HCT116 (cell line): ENCODE results near the gene MYO7A. TPM values are rescaled to one million over a fixed set of nuclear protein-coding genes. Genes with fewer than 3 reads are reported as not detected.
A peak's percentile ranks its signal among the peaks of the same experiment; 100 is the strongest.

ENCODE experiments used
- ATAC-seq: fragments of 200-7000 bp; cut with Tn5 transposase; 2 replicates; pipeline ENCODE4 v1.9.1; 2020; ENCODE audit warnings: mild to moderate bottlenecking, moderate library complexity
- BruUV-seq: library from RNA; stranded (reverse); fragments of 400-500 nt; replicated peaks from 2 replicates; lab custom pipeline; 2021; lab: Mats Ljungman, UMichigan
- CTCF ChIA-PET: fragments of 300-600 bp; sonication (Branson Sonifier 250); formaldehyde crosslinking; loops from one replicate; lab custom pipeline; 2021; ENCODE audit warnings: antibody characterized with exemption; lab: Charles Lee
- POLR2A ChIA-PET: fragments of 300-600, 350-600 bp; sonication (Branson Sonifier 250); formaldehyde crosslinking; loops from one replicate; lab custom pipeline; 2021; ENCODE audit warnings: antibody characterized with exemption; lab: Charles Lee
- RAD21 ChIA-PET, 2 experiments: fragments of 300-600 bp; sonication (Branson Sonifier 250); formaldehyde crosslinking; loops; one replicate each; lab custom pipeline; 2023; ENCODE audit warnings: low total read pairs in 2 of 2; ENCODE audit not compliant: uncharacterized antibody in 2 of 2, unreplicated experiment in 2 of 2, low non-redundant PET in 1 of 2; lab: Charles Lee
- DNase-seq: peaks from one replicate; pipeline ENCODE4 v3.0.0-alpha.2; 2010; ENCODE audit warnings: low read depth, low spot score
- H2AFZ ChIP-seq: fragments of 200-600 bp; shearing (Covaris generic), sonication (generic); 2 replicates; pipeline ENCODE4 v1.6.1; 2017; ENCODE audit warnings: low read depth, mixed run types, mixed read lengths, antibody characterized with exemption, low read length; ENCODE audit not compliant: poor library complexity, severe bottlenecking
- H3K27ac ChIP-seq: 2 replicates; pipeline ENCODE4 v1.5.1; 2012; ENCODE audit warnings: low read depth, low read length
- H3K27me3 ChIP-seq: fragments of 200-600 bp; sonication (generic); 2 replicates; pipeline ENCODE4 v1.6.1; 2016; ENCODE audit warnings: mixed run types, low read length, mixed read lengths; ENCODE audit not compliant: insufficient read depth
- H3K36me3 ChIP-seq, 2 experiments: fragments of 200-500 bp in 1 of 2; fragments of 200-600 bp in 1 of 2; sonication (Bioruptor generic) in 1 of 2; sonication (generic) in 1 of 2; 2 replicates each; pipeline versions ENCODE4 v1.5.1 to v1.6.1; 2014 to 2016; ENCODE audit warnings: low read length in 2 of 2, inconsistent platforms in 1 of 2, mixed read lengths in 1 of 2, mixed run types in 1 of 2; ENCODE audit not compliant: insufficient read depth in 2 of 2, control insufficient read depth in 1 of 2
- H3K4me1 ChIP-seq, 2 experiments: fragments of 200-600 bp in 1 of 2; sonication (generic) in 1 of 2; 2 replicates each; pipeline versions ENCODE4 v1.5.1 to v1.6.1; 2012 to 2017; ENCODE audit warnings: low read length in 2 of 2, inconsistent platforms in 1 of 2, mild to moderate bottlenecking in 1 of 2, mixed read lengths in 1 of 2, mixed run types in 1 of 2, moderate library complexity in 1 of 2; ENCODE audit not compliant: insufficient read depth in 2 of 2, control insufficient read depth in 1 of 2
- H3K4me2 ChIP-seq: fragments of 200-600 bp; sonication (generic); 2 replicates; pipeline ENCODE4 v1.6.1; 2017; ENCODE audit warnings: mixed run types, low read length, mixed read lengths
- H3K4me3 ChIP-seq, 2 experiments: fragments of 200-600 bp in 1 of 2; sonication (generic) in 1 of 2; replicated peaks in 1 of 2; 2 replicates each; pipeline ENCODE4 v1.5.1; 2011 to 2016; ENCODE audit warnings: low read length in 2 of 2, control low read depth in 1 of 2, low read depth in 1 of 2, mild to moderate bottlenecking in 1 of 2, mixed read lengths in 1 of 2, mixed run types in 1 of 2
- H3K79me2 ChIP-seq: fragments of 200-600 bp; sonication (generic); 2 replicates; pipeline ENCODE4 v1.6.1; 2017; ENCODE audit warnings: mild to moderate bottlenecking, mixed run types, low read length, moderate library complexity, mixed read lengths; ENCODE audit not compliant: insufficient read depth
- H3K9ac ChIP-seq: fragments of 200-600 bp; sonication (generic); 2 replicates; pipeline ENCODE4 v1.6.1; 2016; ENCODE audit warnings: low read length, mixed read lengths
- H3K9me2 ChIP-seq: fragments of 200-600 bp; sonication (generic), shearing (Covaris generic); 2 replicates; pipeline ENCODE4 v1.6.1; 2017; ENCODE audit warnings: mixed run types, mild to moderate bottlenecking, moderate library complexity; ENCODE audit not compliant: insufficient read depth
- H3K9me3 ChIP-seq, 2 experiments: fragments of 200-500 bp in 1 of 2; fragments of 200-600 bp in 1 of 2; sonication (Bioruptor generic) in 1 of 2; sonication (generic) in 1 of 2; 2 replicates each; pipeline ENCODE4 v1.6.1; 2014 to 2017; ENCODE audit warnings: low read length in 2 of 2, mixed read lengths in 2 of 2, inconsistent platforms in 1 of 2, low read depth in 1 of 2, mild to moderate bottlenecking in 1 of 2, mixed run types in 1 of 2, moderate library complexity in 1 of 2; ENCODE audit not compliant: control insufficient read depth in 1 of 2, insufficient read depth in 1 of 2
- H4K20me1 ChIP-seq: fragments of 200-600 bp; sonication (generic), shearing (Covaris generic); 2 replicates; pipeline ENCODE4 v1.6.1; 2017; ENCODE audit warnings: mixed run types, mild to moderate bottlenecking, moderate library complexity; ENCODE audit not compliant: insufficient read depth
- ATF3 ChIP-seq: IDR thresholded peaks from 2 replicates; pipeline ENCODE4 v1.6.1; 2012
- CEBPB ChIP-seq: IDR thresholded peaks from 2 replicates; pipeline ENCODE4 v1.6.1; 2012; ENCODE audit warnings: low read depth
- EGR1 ChIP-seq: IDR thresholded peaks from 2 replicates; pipeline ENCODE4 v1.6.1; 2012; ENCODE audit warnings: low read depth
- FOSL1 ChIP-seq: IDR thresholded peaks from 2 replicates; pipeline ENCODE4 v1.6.1; 2012; ENCODE audit warnings: low read depth
- POLR2A ChIP-seq: IDR thresholded peaks from 2 replicates; pipeline ENCODE4 v1.7.0; 2011; ENCODE audit warnings: borderline replicate concordance; ENCODE audit not compliant: insufficient read depth, insufficient read length; ENCODE audit errors: extremely low read depth
- RAD21 ChIP-seq: IDR thresholded peaks from 2 replicates; pipeline ENCODE4 v1.6.1; 2012; ENCODE audit warnings: low read depth, mild to moderate bottlenecking
- REST ChIP-seq: IDR thresholded peaks from 2 replicates; pipeline ENCODE4 v1.6.1; 2012; ENCODE audit warnings: low read depth
- SRF ChIP-seq: IDR thresholded peaks from 2 replicates; pipeline ENCODE4 v1.6.1; 2012; ENCODE audit warnings: low read depth
- TCF7L2 ChIP-seq: IDR thresholded peaks from 2 replicates; pipeline ENCODE4 v1.7.0; 2011; ENCODE audit warnings: borderline replicate concordance, inconsistent platforms; ENCODE audit not compliant: insufficient read depth, insufficient read length; ENCODE audit errors: extremely low read depth
- ZBTB33 ChIP-seq: IDR thresholded peaks from 2 replicates; pipeline ENCODE4 v1.6.1; 2011; ENCODE audit warnings: mild to moderate bottlenecking, low read length, moderate library complexity; ENCODE audit not compliant: insufficient replicate concordance; ENCODE audit errors: extremely low read depth
- ZFX ChIP-seq: fragments of 450-650 bp; IDR thresholded peaks from 2 replicates; pipeline ENCODE4 v1.6.1; 2017
- ZNF274 ChIP-seq: fragments of 200-500 bp; sonication (Bioruptor generic); IDR thresholded peaks from 2 replicates; pipeline ENCODE4 v1.6.1; 2014; ENCODE audit warnings: mild to moderate bottlenecking, low read depth, low read length, inconsistent platforms
- intact Hi-C: fragments of 100-400 bp; cut with micrococcal nuclease; formaldehyde crosslinking; loops from 2 replicates; pipeline ENCODE4 v1.10.0; 2022
- total RNA-seq: library from RNA; stranded (reverse); gene quantifications from one replicate; pipeline ENCODE4 v1.2.1, GENCODE V29; 2021; ENCODE audit not compliant: unreplicated experiment
- TF ChIP-seq, protein P1 (sequence below): IDR thresholded peaks from 2 replicates; pipeline ENCODE4 v1.6.1; 2012
- TF ChIP-seq, protein P2 (sequence below), 3 experiments: fragments of 200-600 bp in 1 of 3; sonication (generic) in 1 of 3; IDR thresholded peaks in 2 of 3; conservative IDR thresholded peaks in 1 of 3; 2 replicates each; pipeline ENCODE4 v1.5.1; 2012 to 2017; ENCODE audit warnings: low read depth in 2 of 3, low read length in 2 of 3, antibody characterized with exemption in 1 of 3, borderline replicate concordance in 1 of 3, control low read depth in 1 of 3, mild to moderate bottlenecking in 1 of 3, mixed read lengths in 1 of 3, mixed run types in 1 of 3, moderate library complexity in 1 of 3; ENCODE audit not compliant: insufficient read depth in 1 of 3

Gene MYO7A
- total RNA-seq, 1 experiment from 2014 or later: 1.8 TPM

GRCh38 chr11:77106759-77107158 lies 21.3 kb upstream of the MYO7A start:
- peak overlapping the region; percentile 44; the same call in 1 of the 2 replicates for H3K27ac ChIP-seq
- no peak for DNase-seq
- no peaks in the 10 kb centered on the region for H3K9me3 ChIP-seq
- H2AFZ ChIP-seq: no peak overlapping the region
- 0 out of 2 replicates have a peak overlapping the region, but pooled peaks have one; percentile 28 for H3K4me2 ChIP-seq
- no peaks in the 10 kb centered on the region for H3K36me3 ChIP-seq
- H3K9me2 ChIP-seq: no peaks in the 10 kb centered on the region
- TF ChIP-seq, protein P1, sequence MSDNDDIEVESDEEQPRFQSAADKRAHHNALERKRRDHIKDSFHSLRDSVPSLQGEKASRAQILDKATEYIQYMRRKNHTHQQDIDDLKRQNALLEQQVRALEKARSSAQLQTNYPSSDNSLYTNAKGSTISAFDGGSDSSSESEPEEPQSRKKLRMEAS: no peak
- no peak for TF ChIP-seq ZFX
- TF ChIP-seq ATF3: no peak
- TF ChIP-seq, protein P2, sequence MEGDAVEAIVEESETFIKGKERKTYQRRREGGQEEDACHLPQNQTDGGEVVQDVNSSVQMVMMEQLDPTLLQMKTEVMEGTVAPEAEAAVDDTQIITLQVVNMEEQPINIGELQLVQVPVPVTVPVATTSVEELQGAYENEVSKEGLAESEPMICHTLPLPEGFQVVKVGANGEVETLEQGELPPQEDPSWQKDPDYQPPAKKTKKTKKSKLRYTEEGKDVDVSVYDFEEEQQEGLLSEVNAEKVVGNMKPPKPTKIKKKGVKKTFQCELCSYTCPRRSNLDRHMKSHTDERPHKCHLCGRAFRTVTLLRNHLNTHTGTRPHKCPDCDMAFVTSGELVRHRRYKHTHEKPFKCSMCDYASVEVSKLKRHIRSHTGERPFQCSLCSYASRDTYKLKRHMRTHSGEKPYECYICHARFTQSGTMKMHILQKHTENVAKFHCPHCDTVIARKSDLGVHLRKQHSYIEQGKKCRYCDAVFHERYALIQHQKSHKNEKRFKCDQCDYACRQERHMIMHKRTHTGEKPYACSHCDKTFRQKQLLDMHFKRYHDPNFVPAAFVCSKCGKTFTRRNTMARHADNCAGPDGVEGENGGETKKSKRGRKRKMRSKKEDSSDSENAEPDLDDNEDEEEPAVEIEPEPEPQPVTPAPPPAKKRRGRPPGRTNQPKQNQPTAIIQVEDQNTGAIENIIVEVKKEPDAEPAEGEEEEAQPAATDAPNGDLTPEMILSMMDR (IDR thresholded peaks at IDR 0.05 in 2 of 3, conservative IDR thresholded peaks at IDR 0.05 in 1 of 3; ENCODE audit: borderline replicate concordance in 1 of 3, insufficient read depth in 1 of 3, low read depth in 2 of 3, low read length in 2 of 3): no peak
- TF ChIP-seq POLR2A: no peak
- TF ChIP-seq EGR1: no peak
- TF ChIP-seq ZNF274: no peak
- no peak for TF ChIP-seq RAD21
- no peak for TF ChIP-seq ZBTB33
- TF ChIP-seq CEBPB: no peak
- TF ChIP-seq FOSL1: no peak
- no peak for TF ChIP-seq SRF
- TF ChIP-seq REST: no peak
- TF ChIP-seq TCF7L2: no peak
- no peaks in the 10 kb centered on the region for H4K20me1 ChIP-seq
- peaks cover 42 to 56% of the 10 kb centered on the region in 2 experiments for H3K4me1 ChIP-seq
- ChIA-PET POLR2A (interaction anchor here (0.7 to 0.8 kb wide), 2 partner anchors 11 to 33 kb away, joined by 3 to 4 read pairs; no protein-coding TSS in a partner anchor), RAD21 (interaction anchor here in 1 of 2 experiments (0.8 kb wide), 1 partner anchor 11 kb away, joined by 4 read pairs; no protein-coding TSS in a partner anchor), CTCF (interaction anchor here (0.6 to 2.5 kb wide), 4 partner anchors 16 to 59 kb away, joined by 3 to 16 read pairs (median 6); no protein-coding TSS in a partner anchor)
- ATAC-seq: no peak
- no peak overlapping the region for H3K4me3 ChIP-seq
- H3K79me2 ChIP-seq: no peaks in the 10 kb centered on the region
- H3K27me3 ChIP-seq: no peaks in the 10 kb centered on the region
- no TSS peak for BruUV-seq
- H3K9ac ChIP-seq: no peak overlapping the region
- intact Hi-C loops: no loop called here
